Measurements from ENCODE around the gene BCL2L14.

DNA sequence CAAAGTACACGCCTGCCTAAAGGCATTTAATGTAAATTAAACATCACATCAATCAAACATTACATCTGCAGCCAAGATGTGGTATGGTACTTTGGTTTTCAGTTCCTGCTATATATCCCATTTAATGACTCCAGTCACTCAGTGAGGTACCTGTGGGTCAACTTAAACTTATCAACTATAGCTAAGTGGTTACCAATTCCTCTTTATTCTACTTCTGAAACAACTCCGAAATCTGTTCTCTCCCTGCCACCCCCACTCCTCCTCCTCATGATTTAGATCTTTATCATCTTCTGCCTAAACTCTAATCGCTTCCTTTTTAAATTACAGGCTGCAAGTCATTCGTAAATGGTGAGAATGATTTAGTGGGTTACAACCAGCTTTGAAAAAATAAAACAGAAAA is 57.9 kb downstream of the BCL2L14 start:
- TF ChIP-seq, protein P1, sequence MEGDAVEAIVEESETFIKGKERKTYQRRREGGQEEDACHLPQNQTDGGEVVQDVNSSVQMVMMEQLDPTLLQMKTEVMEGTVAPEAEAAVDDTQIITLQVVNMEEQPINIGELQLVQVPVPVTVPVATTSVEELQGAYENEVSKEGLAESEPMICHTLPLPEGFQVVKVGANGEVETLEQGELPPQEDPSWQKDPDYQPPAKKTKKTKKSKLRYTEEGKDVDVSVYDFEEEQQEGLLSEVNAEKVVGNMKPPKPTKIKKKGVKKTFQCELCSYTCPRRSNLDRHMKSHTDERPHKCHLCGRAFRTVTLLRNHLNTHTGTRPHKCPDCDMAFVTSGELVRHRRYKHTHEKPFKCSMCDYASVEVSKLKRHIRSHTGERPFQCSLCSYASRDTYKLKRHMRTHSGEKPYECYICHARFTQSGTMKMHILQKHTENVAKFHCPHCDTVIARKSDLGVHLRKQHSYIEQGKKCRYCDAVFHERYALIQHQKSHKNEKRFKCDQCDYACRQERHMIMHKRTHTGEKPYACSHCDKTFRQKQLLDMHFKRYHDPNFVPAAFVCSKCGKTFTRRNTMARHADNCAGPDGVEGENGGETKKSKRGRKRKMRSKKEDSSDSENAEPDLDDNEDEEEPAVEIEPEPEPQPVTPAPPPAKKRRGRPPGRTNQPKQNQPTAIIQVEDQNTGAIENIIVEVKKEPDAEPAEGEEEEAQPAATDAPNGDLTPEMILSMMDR (IDR thresholded peaks at IDR 0.05), result no peak
- TF ChIP-seq POLR2A (IDR thresholded peaks at IDR 0.05), result no peak
- no peak for TF ChIP-seq POLR2AphosphoS5 (IDR thresholded peaks at IDR 0.05)

Data from transverse colon (tissue), 4 donors.